Esophagus muscularis mucosa (tissue), 4 donors: ENCODE measurements around the gene TIMMDC1.

ENCODE experiments used
- CTCF ChIP-seq, 3 experiments: fragments of 200-600 bp in 2 of 3; fragments of 450-650 bp in 1 of 3; sonication (generic) in 2 of 3; IDR thresholded peaks; one replicate each; pipeline ENCODE4 v1.5.1; 2017 to 2019; ENCODE audit warnings: antibody characterized with exemption in 3 of 3, mild to moderate bottlenecking in 2 of 3, moderate library complexity in 1 of 3
- EP300 ChIP-seq: sonication (generic); formaldehyde crosslinking; IDR thresholded peaks from one replicate; pipeline ENCODE4 v1.6.1; 2017; ENCODE audit warnings: antibody characterized with exemption
- POLR2A ChIP-seq: fragments of 450-650 bp; IDR thresholded peaks from one replicate; pipeline ENCODE4 v1.6.1; 2017; ENCODE audit warnings: antibody characterized with exemption, moderate library complexity, mild to moderate bottlenecking, low read depth
- POLR2AphosphoS5 ChIP-seq, 2 donors: sonication (generic); formaldehyde crosslinking; IDR thresholded peaks; one replicate each; pipeline ENCODE4 v1.6.1; 2017; ENCODE audit warnings: antibody characterized with exemption in 2 of 2

GRCh38 chr3:119536757-119537156 is 38.4 kb downstream of the TIMMDC1 start:
- TF ChIP-seq CTCF (IDR thresholded peaks at IDR 0.05) = no peak
- TF ChIP-seq EP300 = no peak
- no peak for TF ChIP-seq POLR2A
- no peak for TF ChIP-seq POLR2AphosphoS5 (IDR thresholded peaks at IDR 0.05)
